Measurements from ENCODE around the gene CNOT1.

The CNOT1 gene

DNA sequence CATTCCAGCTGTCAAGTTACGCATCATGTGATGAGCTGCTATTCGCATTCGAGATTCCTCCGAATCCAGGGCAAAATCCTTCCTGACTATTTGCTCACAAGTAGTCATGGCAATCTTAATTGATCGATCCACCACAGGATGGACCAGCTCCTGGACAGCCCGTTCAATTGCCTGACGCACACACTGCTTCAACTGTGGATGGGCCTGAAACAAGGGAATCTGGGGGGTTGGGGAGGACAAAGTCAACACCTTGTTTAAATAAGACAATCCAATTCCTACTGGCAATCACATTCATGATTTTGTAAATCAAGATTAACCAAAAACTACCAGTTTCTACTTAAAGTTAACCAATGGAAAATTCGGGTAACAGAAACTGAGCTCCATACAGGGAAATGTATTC is 85.9 kb downstream of the CNOT1 start:
- Histone ChIP-seq H3K9me3 (replicated peaks in 1 of 2; ENCODE audit: control insufficient read depth in 2 of 2, insufficient read depth in 1 of 2, low read depth in 1 of 2, low read length in 2 of 2) (no peaks in the 10 kb centered on the region), H3K9ac (ENCODE audit: low read depth, low read length, poor library complexity) (no peak overlapping the region), H3K27me3 (ENCODE audit: control insufficient read depth in 3 of 3, insufficient read depth in 3 of 3, low read depth in 1 of 3, low read length in 3 of 3) (no peaks in the 10 kb centered on the region), H3K4me3 (ENCODE audit: low read length in 2 of 2) (no peak overlapping the region), H3K79me1 (ENCODE audit: low read depth, low read length) (peaks cover 1% of the 10 kb centered on the region), H2BK12ac (ENCODE audit: low read length) (no peak overlapping the region), H3K4me1 (ENCODE audit: control insufficient read depth in 2 of 2, insufficient read depth in 1 of 2, low read depth in 1 of 2, low read length in 2 of 2) (no peaks in the 10 kb centered on the region), H2AK5ac (ENCODE audit: low read depth, low read length) (no peak overlapping the region), H3K18ac (ENCODE audit: low read length) (no peak overlapping the region), H3K4ac (ENCODE audit: low read length) (no peak overlapping the region), H4K8ac (ENCODE audit: low read depth, low read length) (no peak overlapping the region), H2BK120ac (ENCODE audit: low read depth, low read length) (no peak overlapping the region), H2BK5ac (ENCODE audit: low read length) (no peak overlapping the region), H2AFZ (ENCODE audit: low read length) (no peak overlapping the region), H3K23ac (ENCODE audit: low read depth, low read length, poor library complexity) (no peak overlapping the region), H4K91ac (ENCODE audit: low read depth, low read length, poor library complexity) (no peak overlapping the region), H3K36me3 (replicated peaks in 1 of 2; ENCODE audit: control insufficient read depth in 2 of 2, insufficient read depth in 2 of 2, low read length in 2 of 2) (peaks cover 38 to 100% of the 10 kb centered on the region in 2 donors), H2BK15ac (ENCODE audit: low read length) (no peak overlapping the region), H3K14ac (ENCODE audit: low read length) (no peak overlapping the region), H3K27ac (replicated peaks; ENCODE audit: low read length) (no peak overlapping the region), H3K4me2 (ENCODE audit: insufficient read depth, low read length, poor library complexity, severe bottlenecking) (no peak overlapping the region)
- no peak for DNase-seq (ENCODE audit: low spot score)
- no CpG with 5 or more reads among the region's 8 CpGs for WGBS, 2 donors (ENCODE audit: extremely low coverage in 2 of 2, insufficient read length in 2 of 2, insufficient replicate concordance in 1 of 2)

DNA sequence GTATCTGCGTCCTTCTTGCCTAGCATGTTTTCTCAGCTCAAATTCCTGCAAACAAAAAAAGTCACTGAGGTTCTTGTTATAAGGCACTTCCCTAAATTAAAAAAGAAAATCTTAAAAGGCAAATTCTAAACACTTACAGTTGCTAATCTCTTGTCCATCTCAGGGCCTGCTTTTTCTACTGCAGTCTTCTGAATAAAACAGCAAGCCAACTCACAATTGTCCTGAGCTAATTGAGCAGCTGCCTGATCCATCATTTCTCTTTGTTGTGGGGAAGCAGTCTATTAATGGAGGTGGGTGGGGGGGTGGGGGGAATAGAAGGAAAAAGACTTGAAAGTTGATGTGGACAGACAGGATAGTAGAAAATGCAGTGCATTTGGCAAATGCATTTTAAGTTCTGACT is 87.3 kb downstream of the CNOT1 start:
- H4K91ac ChIP-seq (ENCODE audit: low read depth, low read length, poor library complexity), result no peak overlapping the region
- no peak overlapping the region for H2BK12ac ChIP-seq (ENCODE audit: low read length)
- no peak overlapping the region for H3K18ac ChIP-seq (ENCODE audit: low read length)
- H2AFZ ChIP-seq (ENCODE audit: low read length), result no peak overlapping the region
- no peak overlapping the region for H3K27ac ChIP-seq (replicated peaks; ENCODE audit: low read length)
- H3K4ac ChIP-seq (ENCODE audit: low read length), result no peak overlapping the region
- H3K4me2 ChIP-seq (ENCODE audit: insufficient read depth, low read length, poor library complexity, severe bottlenecking), result no peak overlapping the region
- no peaks in the 10 kb centered on the region for H3K27me3 ChIP-seq (ENCODE audit: control insufficient read depth in 3 of 3, insufficient read depth in 3 of 3, low read depth in 1 of 3, low read length in 3 of 3)
- H2BK5ac ChIP-seq (ENCODE audit: low read length), result no peak overlapping the region
- no peaks in the 10 kb centered on the region for H3K9me3 ChIP-seq (replicated peaks in 1 of 2; ENCODE audit: control insufficient read depth in 2 of 2, insufficient read depth in 1 of 2, low read depth in 1 of 2, low read length in 2 of 2)
- H3K9ac ChIP-seq (ENCODE audit: low read depth, low read length, poor library complexity), result no peak overlapping the region
- H3K4me1 ChIP-seq (ENCODE audit: control insufficient read depth in 2 of 2, insufficient read depth in 1 of 2, low read depth in 1 of 2, low read length in 2 of 2), result no peaks in the 10 kb centered on the region
- no peak for DNase-seq (ENCODE audit: low spot score)
- peaks cover 1% of the 10 kb centered on the region for H3K79me1 ChIP-seq (ENCODE audit: low read depth, low read length)
- H3K36me3 ChIP-seq (replicated peaks in 1 of 2; ENCODE audit: control insufficient read depth in 2 of 2, insufficient read depth in 2 of 2, low read length in 2 of 2), result peaks cover 46 to 100% of the 10 kb centered on the region in 2 donors
- H2AK5ac ChIP-seq (ENCODE audit: low read depth, low read length), result no peak overlapping the region
- no CpG with 5 or more reads among the region's 1 CpG for WGBS, 2 donors (ENCODE audit: extremely low coverage in 2 of 2, insufficient read length in 2 of 2, insufficient replicate concordance in 1 of 2)
- H3K14ac ChIP-seq (ENCODE audit: low read length), result no peak overlapping the region
- H2BK120ac ChIP-seq (ENCODE audit: low read depth, low read length), result no peak overlapping the region
- no peak overlapping the region for H4K8ac ChIP-seq (ENCODE audit: low read depth, low read length)
- H3K4me3 ChIP-seq (ENCODE audit: low read length in 2 of 2), result no peak overlapping the region
- H3K23ac ChIP-seq (ENCODE audit: low read depth, low read length, poor library complexity), result no peak overlapping the region
- H2BK15ac ChIP-seq (ENCODE audit: low read length), result no peak overlapping the region

DNA sequence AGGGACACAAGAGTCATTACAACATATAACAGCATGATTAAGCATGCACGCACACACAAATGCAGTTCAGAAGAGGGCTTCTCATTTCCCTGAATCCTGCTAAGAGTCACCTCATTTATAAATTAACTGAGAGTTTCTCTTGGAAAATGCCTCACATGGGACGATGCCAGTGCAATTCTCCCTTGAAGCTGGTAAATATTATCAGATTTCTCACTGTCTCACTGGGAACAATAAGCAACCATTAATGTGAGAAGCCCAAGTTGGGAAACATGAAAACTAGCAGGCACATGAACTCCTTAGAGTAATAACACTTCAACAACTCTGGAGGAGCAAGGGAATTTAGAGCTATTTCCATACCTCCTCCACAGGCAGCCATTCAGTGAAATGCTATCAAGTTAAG is 87.9 kb downstream of the CNOT1 start:
- H3K27me3 ChIP-seq (ENCODE audit: control insufficient read depth in 3 of 3, insufficient read depth in 3 of 3, low read depth in 1 of 3, low read length in 3 of 3), result no peaks in the 10 kb centered on the region
- no peak overlapping the region for H3K4me2 ChIP-seq (ENCODE audit: insufficient read depth, low read length, poor library complexity, severe bottlenecking)
- no peak overlapping the region for H3K23ac ChIP-seq (ENCODE audit: low read depth, low read length, poor library complexity)
- no peak overlapping the region for H2BK120ac ChIP-seq (ENCODE audit: low read depth, low read length)
- no peak overlapping the region for H3K9ac ChIP-seq (ENCODE audit: low read depth, low read length, poor library complexity)
- no peak overlapping the region for H3K4ac ChIP-seq (ENCODE audit: low read length)
- no peak overlapping the region for H3K14ac ChIP-seq (ENCODE audit: low read length)
- WGBS, 2 donors (ENCODE audit: extremely low coverage in 2 of 2, insufficient read length in 2 of 2, insufficient replicate concordance in 1 of 2), result no CpG with 5 or more reads among the region's 2 CpGs
- H2AK5ac ChIP-seq (ENCODE audit: low read depth, low read length), result no peak overlapping the region
- peaks cover 1% of the 10 kb centered on the region for H3K79me1 ChIP-seq (ENCODE audit: low read depth, low read length)
- H3K4me1 ChIP-seq (ENCODE audit: control insufficient read depth in 2 of 2, insufficient read depth in 1 of 2, low read depth in 1 of 2, low read length in 2 of 2), result no peaks in the 10 kb centered on the region
- H3K36me3 ChIP-seq (replicated peaks in 1 of 2; ENCODE audit: control insufficient read depth in 2 of 2, insufficient read depth in 2 of 2, low read length in 2 of 2), result peaks cover 52 to 100% of the 10 kb centered on the region in 2 donors
- no peak overlapping the region for H3K18ac ChIP-seq (ENCODE audit: low read length)
- H2AFZ ChIP-seq (ENCODE audit: low read length), result no peak overlapping the region
- H4K91ac ChIP-seq (ENCODE audit: low read depth, low read length, poor library complexity), result no peak overlapping the region
- H3K9me3 ChIP-seq (replicated peaks in 1 of 2; ENCODE audit: control insufficient read depth in 2 of 2, insufficient read depth in 1 of 2, low read depth in 1 of 2, low read length in 2 of 2), result no peaks in the 10 kb centered on the region
- no peak for DNase-seq (ENCODE audit: low spot score)
- no peak overlapping the region for H2BK15ac ChIP-seq (ENCODE audit: low read length)
- H3K27ac ChIP-seq (replicated peaks; ENCODE audit: low read length), result no peak overlapping the region
- H2BK5ac ChIP-seq (ENCODE audit: low read length), result no peak overlapping the region
- no peak overlapping the region for H4K8ac ChIP-seq (ENCODE audit: low read depth, low read length)
- no peak overlapping the region for H3K4me3 ChIP-seq (ENCODE audit: low read length in 2 of 2)
- H2BK12ac ChIP-seq (ENCODE audit: low read length), result no peak overlapping the region

DNA sequence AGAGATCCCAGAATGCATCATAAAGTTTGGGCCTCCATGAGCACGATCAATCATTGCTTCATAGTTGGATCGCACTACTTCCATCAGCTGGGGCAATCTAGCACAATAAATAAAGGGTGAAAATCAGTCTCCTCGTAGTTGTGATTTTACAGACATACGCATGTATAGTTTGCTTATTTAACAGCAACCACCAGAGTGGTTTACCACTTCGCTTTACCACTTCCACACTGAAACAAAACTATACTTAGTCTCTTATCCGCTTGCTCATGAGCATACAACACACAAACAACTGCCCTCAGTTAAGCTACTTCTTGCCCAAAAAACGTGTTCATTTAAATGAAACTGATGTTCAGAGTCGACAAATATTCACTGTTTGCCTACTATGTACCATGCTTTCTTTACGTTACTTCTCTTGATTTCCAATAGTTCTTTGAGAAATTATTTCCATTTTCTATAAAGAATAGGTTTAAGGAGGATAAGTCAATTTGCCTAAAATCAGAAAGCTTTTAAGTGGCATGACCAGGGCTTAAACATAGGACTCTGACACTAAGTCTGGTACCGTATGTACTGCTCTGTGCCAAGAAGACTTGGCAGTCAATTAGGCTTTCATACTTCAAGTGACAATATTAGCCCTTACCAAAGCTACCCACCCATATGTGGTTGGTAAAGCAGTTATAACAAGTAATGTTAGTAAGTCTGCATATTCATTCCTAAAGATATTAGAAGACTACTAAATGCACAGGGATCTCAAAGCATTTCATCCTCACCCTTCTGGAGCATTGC is 92.3 kb downstream of the CNOT1 start:
- Histone ChIP-seq H3K4ac (ENCODE audit: low read length) (no peak overlapping the region), H3K9ac (ENCODE audit: low read depth, low read length, poor library complexity) (no peak overlapping the region), H2BK120ac (ENCODE audit: low read depth, low read length) (no peak overlapping the region), H3K4me3 (ENCODE audit: low read length in 2 of 2) (no peak overlapping the region), H3K18ac (ENCODE audit: low read length) (no peak overlapping the region), H4K91ac (ENCODE audit: low read depth, low read length, poor library complexity) (no peak overlapping the region), H3K14ac (ENCODE audit: low read length) (no peak overlapping the region), H2BK5ac (ENCODE audit: low read length) (no peak overlapping the region), H2AK5ac (ENCODE audit: low read depth, low read length) (no peak overlapping the region), H3K4me2 (ENCODE audit: insufficient read depth, low read length, poor library complexity, severe bottlenecking) (no peak overlapping the region), H3K9me3 (replicated peaks in 1 of 2; ENCODE audit: control insufficient read depth in 2 of 2, insufficient read depth in 1 of 2, low read depth in 1 of 2, low read length in 2 of 2) (no peaks in the 10 kb centered on the region), H2BK12ac (ENCODE audit: low read length) (no peak overlapping the region), H3K23ac (ENCODE audit: low read depth, low read length, poor library complexity) (no peak overlapping the region), H3K4me1 (ENCODE audit: control insufficient read depth in 2 of 2, insufficient read depth in 1 of 2, low read depth in 1 of 2, low read length in 2 of 2) (no peaks in the 10 kb centered on the region), H4K8ac (ENCODE audit: low read depth, low read length) (no peak overlapping the region), H3K27ac (replicated peaks; ENCODE audit: low read length) (no peak overlapping the region), H2BK15ac (ENCODE audit: low read length) (no peak overlapping the region), H3K79me1 (ENCODE audit: low read depth, low read length) (peaks cover 2% of the 10 kb centered on the region), H2AFZ (ENCODE audit: low read length) (no peak overlapping the region), H3K27me3 (ENCODE audit: control insufficient read depth in 3 of 3, insufficient read depth in 3 of 3, low read depth in 1 of 3, low read length in 3 of 3) (no peaks in the 10 kb centered on the region), H3K36me3 (replicated peaks in 1 of 2; ENCODE audit: control insufficient read depth in 2 of 2, insufficient read depth in 2 of 2, low read length in 2 of 2) (peaks cover 47 to 98% of the 10 kb centered on the region in 2 donors)
- no peak for DNase-seq (ENCODE audit: low spot score)
- WGBS, 2 donors (ENCODE audit: extremely low coverage in 2 of 2, insufficient read length in 2 of 2, insufficient replicate concordance in 1 of 2), result no CpG with 5 or more reads among the region's 10 CpGs
